ENCODE measurements around the gene CAPSL. TPM values are rescaled to one million over a fixed set of nuclear protein-coding genes. Genes with fewer than 3 reads are reported as not detected.

The CAPSL gene
- total and polyA plus RNA-seq, 2 of the 8 experiments (the other 6 are each of a cell fraction or from before 2014, with no cell fraction given), result not detected

GRCh38 chr5:35878079-35878478 is 60.3 kb downstream of the CAPSL start:
- no peak overlapping the region for H3K4ac ChIP-seq (replicated peaks; ENCODE audit: insufficient read length, low read depth, low read length)
- H3K9me3 ChIP-seq (ENCODE audit: insufficient read depth in 2 of 2, low read depth in 1 of 2, low read length in 1 of 2), result no peaks in the 10 kb centered on the region
- H3K27me3 ChIP-seq (replicated peaks in 1 of 4; ENCODE audit: control insufficient read depth in 3 of 4, extremely low read depth in 1 of 4, insufficient read depth in 3 of 4, low read length in 3 of 4), result no peaks in the 10 kb centered on the region
- no peaks in the 10 kb centered on the region for H3K79me2 ChIP-seq (ENCODE audit: control insufficient read depth in 1 of 2, insufficient read depth in 2 of 2, low read length in 2 of 2)
- H4K91ac ChIP-seq (replicated peaks; ENCODE audit: insufficient read length, low read length), result no peak overlapping the region
- FAIRE-seq (no peak), DNase-seq (ENCODE audit: low read depth in 1 of 2, low spot score in 2 of 2) (no peak)
- H4K8ac ChIP-seq (ENCODE audit: extremely low read depth, insufficient read depth, low read length), result no peak overlapping the region
- no peak overlapping the region for H3K14ac ChIP-seq (ENCODE audit: insufficient read length)
- no peak overlapping the region for H3K9ac ChIP-seq (replicated peaks in 1 of 4; ENCODE audit: extremely low read depth in 1 of 4, low read depth in 3 of 4, low read length in 3 of 4)
- H2BK15ac ChIP-seq (ENCODE audit: low read length), result no peak overlapping the region
- H3K23me2 ChIP-seq (ENCODE audit: low read depth, low read length), result no peaks in the 10 kb centered on the region
- H3K18ac ChIP-seq (ENCODE audit: extremely low read depth, low read length), result no peak overlapping the region
- ChIA-PET POLR2A (ENCODE audit: partially characterized antibody) (no interaction called here), CTCF (ENCODE audit: partially characterized antibody) (no interaction called here)
- H3K79me1 ChIP-seq (ENCODE audit: low read depth, low read length), result no peaks in the 10 kb centered on the region
- no peak overlapping the region for H2BK12ac ChIP-seq (ENCODE audit: low read depth, low read length)
- no peak overlapping the region for H2BK5ac ChIP-seq (ENCODE audit: low read depth, low read length)
- no peak overlapping the region for H2BK120ac ChIP-seq (replicated peaks; ENCODE audit: low read depth, low read length)
- no peak overlapping the region for H2BK20ac ChIP-seq (ENCODE audit: low read length)
- no peak overlapping the region for H3K4me3 ChIP-seq (ENCODE audit: extremely low read depth in 1 of 4, insufficient read depth in 2 of 4, low read depth in 3 of 4, low read length in 4 of 4)
- no peak overlapping the region for H3K56ac ChIP-seq (replicated peaks; ENCODE audit: insufficient read length, low read depth, low read length)
- H3K36me3 ChIP-seq (ENCODE audit: control insufficient read depth in 2 of 4, insufficient read depth in 4 of 4, low read length in 3 of 4), result no peaks in the 10 kb centered on the region
- no peak overlapping the region for H2AFZ ChIP-seq (ENCODE audit: low read length)
- no peak overlapping the region for H3K4me2 ChIP-seq (ENCODE audit: insufficient read depth in 1 of 2, low read depth in 2 of 2, low read length in 2 of 2)
- H4K5ac ChIP-seq (ENCODE audit: insufficient read length, low read depth, low read length), result no peak overlapping the region
- no peak overlapping the region for H3K27ac ChIP-seq (ENCODE audit: low read depth, low read length)
- H3K4me1 ChIP-seq (replicated peaks in 1 of 4; ENCODE audit: control insufficient read depth in 3 of 4, insufficient read depth in 4 of 4, low read length in 3 of 4), result no peaks in the 10 kb centered on the region
- no peak overlapping the region for H3K23ac ChIP-seq (ENCODE audit: insufficient read length)
- no peaks in the 10 kb centered on the region for H4K20me1 ChIP-seq (replicated peaks in 1 of 2; ENCODE audit: control insufficient read depth in 1 of 2, insufficient read depth in 2 of 2, low read length in 2 of 2)
- H2AK5ac ChIP-seq (ENCODE audit: low read depth, low read length), result no peak overlapping the region
- no peak for TF ChIP-seq CEBPB (IDR thresholded peaks at IDR 0.05; ENCODE audit: low read depth, low read length)
- no peak for TF ChIP-seq POLR2A (IDR thresholded peaks at IDR 0.05; ENCODE audit: control extremely low read depth in 1 of 2, low read depth in 2 of 2, low read length in 2 of 2)
- no peak for TF ChIP-seq JUN (IDR thresholded peaks at IDR 0.05; ENCODE audit: low read depth, low read length)
- TF ChIP-seq TAF7 (optimal IDR thresholded peaks at IDR 0.05; ENCODE audit: borderline replicate concordance, low read depth, low read length), result no peak
- TF ChIP-seq, protein P1, sequence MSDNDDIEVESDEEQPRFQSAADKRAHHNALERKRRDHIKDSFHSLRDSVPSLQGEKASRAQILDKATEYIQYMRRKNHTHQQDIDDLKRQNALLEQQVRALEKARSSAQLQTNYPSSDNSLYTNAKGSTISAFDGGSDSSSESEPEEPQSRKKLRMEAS (IDR thresholded peaks at IDR 0.05), result no peak
- no peak for TF ChIP-seq POLR2AphosphoS5 (IDR thresholded peaks at IDR 0.05; ENCODE audit: low read depth, low read length)
- no peak for TF ChIP-seq ZNF274 (IDR thresholded peaks at IDR 0.05; ENCODE audit: borderline replicate concordance, extremely low read depth, low read length)
